ENCODE results near the gene MSANTD3.

The MSANTD3 gene

DNA sequence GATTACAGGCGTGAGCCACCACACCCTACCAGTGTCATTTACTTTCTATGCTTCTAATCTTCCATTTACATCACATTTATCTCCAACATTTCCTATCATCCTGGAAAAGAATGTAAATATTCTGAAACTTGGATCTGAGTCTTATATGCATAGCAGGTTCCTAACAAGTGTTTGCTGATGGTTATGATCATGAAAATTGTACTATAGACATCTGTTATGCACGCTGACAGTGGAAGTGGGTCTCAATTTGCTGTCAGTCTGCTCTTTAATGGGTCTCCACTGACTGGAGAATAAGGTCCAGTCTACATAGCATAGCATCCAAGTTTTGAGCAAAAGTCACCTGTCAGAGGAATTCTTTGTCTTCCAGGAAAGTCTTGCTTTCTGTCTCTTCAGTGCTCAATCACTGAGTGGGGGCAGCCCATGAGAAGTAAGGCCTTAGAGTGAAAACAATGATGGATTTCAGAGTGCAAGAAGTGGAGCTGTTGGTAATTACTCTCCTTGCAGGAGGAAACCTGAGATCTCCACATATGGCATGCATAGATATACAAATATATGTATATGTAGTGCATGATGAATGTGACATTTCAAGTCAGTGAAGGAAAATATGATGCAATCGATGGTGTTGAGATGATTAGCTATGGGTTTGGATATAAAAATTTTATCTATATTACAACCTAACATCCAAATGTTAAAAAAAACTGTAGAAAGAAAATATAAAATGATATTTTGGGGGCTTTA, 29.2 kb upstream of the MSANTD3 start:
- TF ChIP-seq POLR2AphosphoS5 (IDR thresholded peaks at IDR 0.05; ENCODE audit: low read depth, low read length) (no peak), TAF1 (IDR thresholded peaks at IDR 0.05; ENCODE audit: borderline replicate concordance, insufficient read depth, low read length) (no peak), FOXP2 (optimal IDR thresholded peaks at IDR 0.05; ENCODE audit: borderline replicate concordance, extremely low read depth, extremely low read length, insufficient read depth) (no peak), SIN3A (IDR thresholded peaks at IDR 0.05; ENCODE audit: borderline replicate concordance, insufficient read depth, low read length) (no peak)
- TF ChIP-seq, protein P1, sequence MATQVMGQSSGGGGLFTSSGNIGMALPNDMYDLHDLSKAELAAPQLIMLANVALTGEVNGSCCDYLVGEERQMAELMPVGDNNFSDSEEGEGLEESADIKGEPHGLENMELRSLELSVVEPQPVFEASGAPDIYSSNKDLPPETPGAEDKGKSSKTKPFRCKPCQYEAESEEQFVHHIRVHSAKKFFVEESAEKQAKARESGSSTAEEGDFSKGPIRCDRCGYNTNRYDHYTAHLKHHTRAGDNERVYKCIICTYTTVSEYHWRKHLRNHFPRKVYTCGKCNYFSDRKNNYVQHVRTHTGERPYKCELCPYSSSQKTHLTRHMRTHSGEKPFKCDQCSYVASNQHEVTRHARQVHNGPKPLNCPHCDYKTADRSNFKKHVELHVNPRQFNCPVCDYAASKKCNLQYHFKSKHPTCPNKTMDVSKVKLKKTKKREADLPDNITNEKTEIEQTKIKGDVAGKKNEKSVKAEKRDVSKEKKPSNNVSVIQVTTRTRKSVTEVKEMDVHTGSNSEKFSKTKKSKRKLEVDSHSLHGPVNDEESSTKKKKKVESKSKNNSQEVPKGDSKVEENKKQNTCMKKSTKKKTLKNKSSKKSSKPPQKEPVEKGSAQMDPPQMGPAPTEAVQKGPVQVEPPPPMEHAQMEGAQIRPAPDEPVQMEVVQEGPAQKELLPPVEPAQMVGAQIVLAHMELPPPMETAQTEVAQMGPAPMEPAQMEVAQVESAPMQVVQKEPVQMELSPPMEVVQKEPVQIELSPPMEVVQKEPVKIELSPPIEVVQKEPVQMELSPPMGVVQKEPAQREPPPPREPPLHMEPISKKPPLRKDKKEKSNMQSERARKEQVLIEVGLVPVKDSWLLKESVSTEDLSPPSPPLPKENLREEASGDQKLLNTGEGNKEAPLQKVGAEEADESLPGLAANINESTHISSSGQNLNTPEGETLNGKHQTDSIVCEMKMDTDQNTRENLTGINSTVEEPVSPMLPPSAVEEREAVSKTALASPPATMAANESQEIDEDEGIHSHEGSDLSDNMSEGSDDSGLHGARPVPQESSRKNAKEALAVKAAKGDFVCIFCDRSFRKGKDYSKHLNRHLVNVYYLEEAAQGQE (IDR thresholded peaks at IDR 0.05; ENCODE audit: insufficient read depth in 1 of 2, low read depth in 2 of 2, low read length in 2 of 2), result no peak

DNA sequence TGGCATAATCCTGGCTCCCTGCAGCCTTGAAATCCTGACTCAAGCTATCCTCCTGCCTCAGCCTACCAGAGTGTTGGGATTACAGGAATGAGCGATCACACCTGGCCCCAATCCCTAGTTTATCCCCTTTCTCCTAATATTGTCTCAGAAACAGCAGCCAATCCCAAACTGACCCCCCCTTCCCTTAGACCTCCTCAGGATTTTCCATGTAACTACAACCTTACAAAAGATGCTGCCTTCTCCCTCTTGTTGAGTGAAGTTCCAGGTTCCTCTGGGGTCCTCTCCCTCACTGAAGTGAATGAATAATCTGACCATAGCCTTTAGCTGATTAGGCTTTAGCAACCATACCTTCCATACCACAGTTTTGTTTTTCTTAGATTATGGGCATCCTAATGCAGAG, 25.9 kb upstream of the MSANTD3 start:
- TF ChIP-seq POLR2AphosphoS5 (IDR thresholded peaks at IDR 0.05; ENCODE audit: low read depth, low read length) (no peak), TAF1 (IDR thresholded peaks at IDR 0.05; ENCODE audit: borderline replicate concordance, insufficient read depth, low read length) (no peak), SIN3A (IDR thresholded peaks at IDR 0.05; ENCODE audit: borderline replicate concordance, insufficient read depth, low read length) (no peak), FOXP2 (optimal IDR thresholded peaks at IDR 0.05; ENCODE audit: borderline replicate concordance, extremely low read depth, extremely low read length, insufficient read depth) (no peak)
- TF ChIP-seq, protein P1 (IDR thresholded peaks at IDR 0.05; ENCODE audit: insufficient read depth in 1 of 2, low read depth in 2 of 2, low read length in 2 of 2), result no peak

DNA sequence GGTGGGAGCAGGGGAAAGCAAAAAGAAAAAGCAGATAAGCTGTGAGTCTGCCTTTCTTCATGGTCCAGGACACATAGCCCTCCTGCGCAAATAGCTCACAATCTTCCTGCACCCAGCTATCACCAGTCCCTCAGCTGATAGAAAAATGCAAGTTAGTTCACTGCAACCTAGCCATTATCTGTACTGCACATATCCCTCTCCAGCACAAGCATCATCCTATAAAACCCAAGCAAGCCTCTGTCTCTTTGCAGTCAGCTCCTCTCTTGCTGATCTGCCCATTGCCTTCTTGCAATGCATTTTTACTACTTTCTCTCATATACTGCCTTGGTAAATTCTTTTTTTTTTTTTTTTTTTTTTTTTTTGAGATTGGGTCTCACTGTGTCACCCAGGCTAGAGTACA, 20.0 kb upstream of the MSANTD3 start:
- TF ChIP-seq TAF1 (IDR thresholded peaks at IDR 0.05; ENCODE audit: borderline replicate concordance, insufficient read depth, low read length) (no peak), FOXP2 (optimal IDR thresholded peaks at IDR 0.05; ENCODE audit: borderline replicate concordance, extremely low read depth, extremely low read length, insufficient read depth) (no peak), SIN3A (IDR thresholded peaks at IDR 0.05; ENCODE audit: borderline replicate concordance, insufficient read depth, low read length) (no peak), POLR2AphosphoS5 (IDR thresholded peaks at IDR 0.05; ENCODE audit: low read depth, low read length) (no peak)
- TF ChIP-seq, protein P1 (IDR thresholded peaks at IDR 0.05; ENCODE audit: insufficient read depth in 1 of 2, low read depth in 2 of 2, low read length in 2 of 2), result no peak

DNA sequence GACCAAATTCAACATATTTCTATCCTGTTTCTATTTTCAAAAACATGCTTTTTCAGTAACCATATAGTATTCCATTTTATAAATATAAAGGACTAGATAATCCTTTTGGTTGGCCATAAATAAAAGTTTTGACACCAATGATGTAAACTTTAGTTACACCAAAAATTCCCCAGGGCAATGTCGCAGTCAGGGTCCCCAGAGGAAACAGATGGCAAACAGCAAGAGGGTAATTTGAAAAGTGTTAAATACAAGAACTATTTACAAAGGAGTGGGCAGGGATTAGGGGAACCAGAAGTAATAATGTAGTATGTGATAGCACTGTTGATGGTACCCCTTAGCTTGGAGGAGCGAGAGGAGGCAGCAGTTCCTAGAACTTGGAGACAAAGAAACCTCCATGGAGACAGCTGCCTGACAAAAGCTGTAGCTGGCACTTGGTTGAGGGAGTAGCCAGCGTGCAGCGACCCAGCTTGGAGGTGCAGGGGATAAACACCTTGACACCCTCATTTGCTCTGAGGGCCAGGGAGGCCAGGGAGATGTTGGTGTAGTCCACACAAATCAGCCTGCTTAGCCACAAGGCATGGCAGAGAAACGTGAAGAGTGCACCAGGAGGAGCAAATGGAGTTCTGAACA, 18.3 kb upstream of the MSANTD3 start:
- TF ChIP-seq FOXP2 (optimal IDR thresholded peaks at IDR 0.05; ENCODE audit: borderline replicate concordance, extremely low read depth, extremely low read length, insufficient read depth), result no peak

DNA sequence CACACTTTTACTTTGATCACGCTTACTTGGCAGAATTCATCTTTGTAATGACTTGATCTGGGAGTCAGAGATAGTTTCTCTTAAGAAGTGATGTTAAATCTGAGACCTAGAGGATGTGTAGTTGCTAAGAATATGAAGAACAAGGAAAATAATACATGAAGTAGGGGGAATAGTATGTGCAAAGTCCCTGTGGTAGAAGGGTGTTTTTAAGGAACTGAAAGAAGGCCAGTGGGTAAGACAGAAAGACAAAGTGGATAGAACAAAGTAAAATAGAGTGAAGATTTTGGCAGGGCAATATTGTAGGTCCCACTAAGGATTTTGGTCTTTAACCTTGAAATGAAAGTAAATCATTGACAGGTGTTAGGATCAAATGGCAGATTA, 17.8 kb upstream of the MSANTD3 start:
- no peak for TF ChIP-seq SIN3A (IDR thresholded peaks at IDR 0.05; ENCODE audit: borderline replicate concordance, insufficient read depth, low read length)

DNA sequence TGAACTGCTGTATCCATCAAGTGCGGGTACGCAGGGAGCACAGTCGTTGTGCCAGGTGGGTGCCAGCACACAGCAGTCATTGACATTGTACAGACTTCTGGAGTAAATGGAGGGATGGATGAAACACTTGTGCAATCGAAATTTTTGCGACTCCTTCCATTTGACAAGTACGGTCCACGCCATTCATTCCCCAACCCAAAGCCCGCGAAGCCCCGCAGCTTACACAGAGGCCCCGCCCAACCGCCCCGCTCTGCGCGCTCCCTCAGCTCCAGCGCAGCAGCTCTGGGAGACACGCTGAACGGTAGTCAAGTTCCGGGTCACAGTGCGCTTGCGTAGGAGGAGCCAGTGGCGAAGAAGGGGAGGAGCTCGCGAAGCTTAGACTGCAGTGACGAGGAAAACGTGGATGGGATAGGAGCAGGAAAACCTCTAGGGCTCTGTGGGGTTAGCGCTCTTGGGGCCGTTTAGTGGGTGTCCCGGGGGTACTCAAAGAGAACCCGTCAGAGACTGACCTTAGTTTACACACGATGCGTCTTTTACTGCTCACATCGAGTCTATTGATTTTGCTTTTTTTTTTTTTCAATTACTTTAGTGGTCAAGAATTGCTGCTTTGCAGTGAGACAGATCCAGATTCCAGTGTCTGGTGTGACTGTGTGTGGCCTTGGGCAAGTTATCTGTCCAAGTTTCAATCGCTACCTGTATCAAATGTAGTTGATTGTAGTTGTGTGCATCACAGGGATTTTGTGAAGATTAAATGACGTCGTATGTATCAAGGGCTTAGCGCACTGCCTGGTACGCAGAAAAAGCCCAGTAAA, 15.3 kb upstream of the MSANTD3 start:
- TF ChIP-seq, protein P1 (IDR thresholded peaks at IDR 0.05; ENCODE audit: insufficient read depth in 1 of 2, low read depth in 2 of 2, low read length in 2 of 2), result no peak
- TF ChIP-seq SIN3A (IDR thresholded peaks at IDR 0.05; ENCODE audit: borderline replicate concordance, insufficient read depth, low read length) (no peak), TAF1 (IDR thresholded peaks at IDR 0.05; ENCODE audit: borderline replicate concordance, insufficient read depth, low read length) (peak; percentile 58; the same call in 1 of the 2 replicates), FOXP2 (optimal IDR thresholded peaks at IDR 0.05; ENCODE audit: borderline replicate concordance, extremely low read depth, extremely low read length, insufficient read depth) (no peak), POLR2AphosphoS5 (IDR thresholded peaks at IDR 0.05; ENCODE audit: low read depth, low read length) (0 out of 2 replicates have a peak, but pooled peaks have one; percentile 50)

All from PFSK-1 (cell line).